Measurements from ENCODE around the gene ERC1. TPM values are rescaled to one million over a fixed set of nuclear protein-coding genes. Genes with fewer than 3 reads are reported as not detected.

Gene ERC1
- total RNA-seq, 1 experiment from 2014 or later: 12.3 TPM

- H3K4me2 ChIP-seq (ENCODE audit: low read length): no peak overlapping the region
- H3K27ac ChIP-seq (ENCODE audit: low read length): no peak overlapping the region
- no peaks in the 10 kb centered on the region for H3K9me3 ChIP-seq (ENCODE audit: low read length)
- peaks cover 16% of the 10 kb centered on the region for H3K4me1 ChIP-seq (ENCODE audit: insufficient read depth, low read length)
- H3K79me2 ChIP-seq (ENCODE audit: low read length): no peaks in the 10 kb centered on the region
- intact Hi-C loops (cut with micrococcal nuclease): no loop called here
- H4K20me1 ChIP-seq (ENCODE audit: low read length): no peaks in the 10 kb centered on the region
- H3F3A ChIP-seq (ENCODE audit: low read length, unreplicated experiment): peaks cover 2% of the 10 kb centered on the region
- H3K27me3 ChIP-seq (ENCODE audit: low read length): no peaks in the 10 kb centered on the region
- H3K9ac ChIP-seq (ENCODE audit: low read length): no peak overlapping the region
- H3K36me3 ChIP-seq (ENCODE audit: low read depth, low read length): no peaks in the 10 kb centered on the region
- ATAC-seq (no peak), DNase-seq (no peak)
- no TSS peak for BruUV-seq (replicated peaks)
- ChIA-PET POLR2A (ENCODE audit: unreplicated experiment) (no interaction called here), CTCF (no interaction called here)
- H2AFZ ChIP-seq (ENCODE audit: low read length): no peak overlapping the region
- TF ChIP-seq EZH2phosphoT487 (IDR thresholded peaks at IDR 0.05; ENCODE audit: borderline replicate concordance, low read length) (no peak), CTCF (conservative IDR thresholded peaks at IDR 0.05; ENCODE audit: low read depth, low read length) (no peak), EZH2 (IDR thresholded peaks at IDR 0.05; ENCODE audit: low read length, unreplicated experiment) (no peak)
- no peak overlapping the region for H3K4me3 ChIP-seq (ENCODE audit: low read length)
- H3K9me2 ChIP-seq (replicated peaks; ENCODE audit: low read length): no peaks in the 10 kb centered on the region
Measured at GRCh38 chr12:1212526-1212925, 221.5 kb downstream of the ERC1 start.

- no TSS peak for BruUV-seq (replicated peaks)
- intact Hi-C loops (cut with micrococcal nuclease): no loop called here
- CTCF ChIA-PET: no interaction called here
Measured at GRCh38 chr12:1213205-1213604, 222.2 kb downstream of the ERC1 start.

More at GRCh38 chr12:1213205-1213604, 222.2 kb downstream of the ERC1 start:
- H3K9me2 ChIP-seq (replicated peaks; ENCODE audit: low read length): no peaks in the 10 kb centered on the region
- H3K4me3 ChIP-seq (ENCODE audit: low read length): no peak overlapping the region
- TF ChIP-seq EZH2 (IDR thresholded peaks at IDR 0.05; ENCODE audit: low read length, unreplicated experiment): no peak
- no peak for TF ChIP-seq CTCF (conservative IDR thresholded peaks at IDR 0.05; ENCODE audit: low read depth, low read length)
- TF ChIP-seq EZH2phosphoT487 (IDR thresholded peaks at IDR 0.05; ENCODE audit: borderline replicate concordance, low read length): no peak
- DNase-seq: no peak
- H3K27me3 ChIP-seq (ENCODE audit: low read length): no peaks in the 10 kb centered on the region
- H2AFZ ChIP-seq (ENCODE audit: low read length): no peak overlapping the region
- H4K20me1 ChIP-seq (ENCODE audit: low read length): no peaks in the 10 kb centered on the region
- peaks cover 9% of the 10 kb centered on the region for H3F3A ChIP-seq (ENCODE audit: low read length, unreplicated experiment)
- ATAC-seq: no peak
- H3K9ac ChIP-seq (ENCODE audit: low read length): no peak overlapping the region
- peaks cover 23% of the 10 kb centered on the region for H3K4me1 ChIP-seq (ENCODE audit: insufficient read depth, low read length)
- POLR2A ChIA-PET (ENCODE audit: unreplicated experiment): no interaction called here
- no peak overlapping the region for H3K27ac ChIP-seq (ENCODE audit: low read length)
- H3K9me3 ChIP-seq (ENCODE audit: low read length): no peaks in the 10 kb centered on the region
- no peaks in the 10 kb centered on the region for H3K79me2 ChIP-seq (ENCODE audit: low read length)
- H3K4me2 ChIP-seq (ENCODE audit: low read length): no peak overlapping the region
- no peaks in the 10 kb centered on the region for H3K36me3 ChIP-seq (ENCODE audit: low read depth, low read length)
